Measurements from ENCODE around the gene SLC35F4.
"Not testable (repeated sequence)": the region's sequence is repeated elsewhere in the genome, so short reads cannot be mapped to it uniquely, and the experiment has no call there.

GRCh38 chr14:57709086-57709485, 156.8 kb downstream of the SLC35F4 start:
- not testable (repeated sequence) for TF ChIP-seq POLR2A (IDR thresholded peaks at IDR 0.05)
- TF ChIP-seq, protein P1, sequence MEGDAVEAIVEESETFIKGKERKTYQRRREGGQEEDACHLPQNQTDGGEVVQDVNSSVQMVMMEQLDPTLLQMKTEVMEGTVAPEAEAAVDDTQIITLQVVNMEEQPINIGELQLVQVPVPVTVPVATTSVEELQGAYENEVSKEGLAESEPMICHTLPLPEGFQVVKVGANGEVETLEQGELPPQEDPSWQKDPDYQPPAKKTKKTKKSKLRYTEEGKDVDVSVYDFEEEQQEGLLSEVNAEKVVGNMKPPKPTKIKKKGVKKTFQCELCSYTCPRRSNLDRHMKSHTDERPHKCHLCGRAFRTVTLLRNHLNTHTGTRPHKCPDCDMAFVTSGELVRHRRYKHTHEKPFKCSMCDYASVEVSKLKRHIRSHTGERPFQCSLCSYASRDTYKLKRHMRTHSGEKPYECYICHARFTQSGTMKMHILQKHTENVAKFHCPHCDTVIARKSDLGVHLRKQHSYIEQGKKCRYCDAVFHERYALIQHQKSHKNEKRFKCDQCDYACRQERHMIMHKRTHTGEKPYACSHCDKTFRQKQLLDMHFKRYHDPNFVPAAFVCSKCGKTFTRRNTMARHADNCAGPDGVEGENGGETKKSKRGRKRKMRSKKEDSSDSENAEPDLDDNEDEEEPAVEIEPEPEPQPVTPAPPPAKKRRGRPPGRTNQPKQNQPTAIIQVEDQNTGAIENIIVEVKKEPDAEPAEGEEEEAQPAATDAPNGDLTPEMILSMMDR (IDR thresholded peaks at IDR 0.05 in 4 of 5, conservative IDR thresholded peaks at IDR 0.05 in 1 of 5) = not testable (repeated sequence)
